GM18873 (cell line): ENCODE measurements around the gene LRRC28.

Experiments used
- ATAC-seq: cut with Tn5 transposase; IDR thresholded peaks from one replicate; pipeline ENCODE4 v1.9.1; 2021; ENCODE audit warnings: mild to moderate bottlenecking, moderate library complexity, moderate number of reproducible peaks; ENCODE audit not compliant: unreplicated experiment, low FRiP score

LRRC28 gene

GRCh38 chr15:99333981-99334380, 82.7 kb downstream of the LRRC28 start:
- ATAC-seq, result no peak

- no peak for ATAC-seq
These were observed 84.2 kb downstream of the LRRC28 start for GRCh38 chr15:99335508-99335907.

GRCh38 chr15:99336794-99337193, 85.5 kb downstream of the LRRC28 start:
- no peak for ATAC-seq

- ATAC-seq, result no peak
These were observed 89.1 kb downstream of the LRRC28 start for GRCh38 chr15:99340347-99340746.

GRCh38 chr15:99341786-99342185, 90.5 kb downstream of the LRRC28 start:
- no peak for ATAC-seq

GRCh38 chr15:99343208-99343607, 91.9 kb downstream of the LRRC28 start:
- no peak for ATAC-seq

- ATAC-seq, result no peak
These were observed 92.7 kb downstream of the LRRC28 start for GRCh38 chr15:99343881-99344551.

- ATAC-seq, result no peak
These were observed 93.4 kb downstream of the LRRC28 start for GRCh38 chr15:99344639-99345038.

- ATAC-seq, result no peak
These were observed 94.0 kb downstream of the LRRC28 start for GRCh38 chr15:99345242-99345641.

- no peak for ATAC-seq
These were observed 94.7 kb downstream of the LRRC28 start for GRCh38 chr15:99345832-99346462.

GRCh38 chr15:99347574-99347973, 96.3 kb downstream of the LRRC28 start:
- ATAC-seq, result no peak

GRCh38 chr15:99348412-99348811, 97.1 kb downstream of the LRRC28 start:
- ATAC-seq, result no peak

GRCh38 chr15:99350408-99350807, 99.1 kb downstream of the LRRC28 start:
- no peak for ATAC-seq

- ATAC-seq, result no peak
These were observed 108.5 kb downstream of the LRRC28 start for GRCh38 chr15:99359769-99360168.

GRCh38 chr15:99361545-99362185, 110.4 kb downstream of the LRRC28 start:
- no peak for ATAC-seq

GRCh38 chr15:99365242-99365641, 114.0 kb downstream of the LRRC28 start:
- peak; percentile 78 for ATAC-seq

GRCh38 chr15:99366013-99366412, 114.7 kb downstream of the LRRC28 start:
- ATAC-seq, result no peak

- ATAC-seq, result no peak
These were observed 117.5 kb downstream of the LRRC28 start for GRCh38 chr15:99368743-99369142.

GRCh38 chr15:99369196-99369595, 117.9 kb downstream of the LRRC28 start:
- no peak for ATAC-seq

- ATAC-seq, result peak; percentile 77
These were observed 120.2 kb downstream of the LRRC28 start for GRCh38 chr15:99371180-99372103.
